Embryonic facial prominence (tissue), 1 donor: ENCODE measurements around the gene G6PC2.

ENCODE experiments used
- DNase-seq: peaks from one replicate; pipeline ENCODE4 v3.0.0-alpha.2; 2016; ENCODE audit errors: extremely low spot score

Gene G6PC2

GRCh38 chr2:168948621-168949212, 47.6 kb downstream of the G6PC2 start:
- DNase-seq: no peak

GRCh38 chr2:168949324-168949723, 48.2 kb downstream of the G6PC2 start:
- DNase-seq: no peak

DNA sequence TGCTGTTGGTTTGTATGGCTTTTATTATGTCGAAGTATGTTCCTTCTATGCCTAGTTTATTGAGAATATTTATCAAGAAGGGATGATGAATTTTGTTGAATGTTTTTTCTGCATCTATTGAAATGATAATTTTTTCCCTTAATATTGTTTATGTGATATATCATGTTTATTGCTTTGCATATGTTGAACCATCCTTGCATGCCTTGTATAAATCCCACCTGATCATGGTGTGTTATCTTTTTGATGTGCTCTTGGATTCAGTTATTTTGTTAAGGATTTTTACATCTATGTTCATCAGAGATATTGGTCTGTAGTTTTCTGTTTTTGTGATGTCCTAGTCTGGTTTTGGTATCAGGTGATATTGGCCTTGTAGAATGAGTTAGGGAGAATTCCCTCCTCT, 50.8 kb downstream of the G6PC2 start:
- no peak for DNase-seq

GRCh38 chr2:168952424-168952823, 51.3 kb downstream of the G6PC2 start:
- no peak for DNase-seq

DNA sequence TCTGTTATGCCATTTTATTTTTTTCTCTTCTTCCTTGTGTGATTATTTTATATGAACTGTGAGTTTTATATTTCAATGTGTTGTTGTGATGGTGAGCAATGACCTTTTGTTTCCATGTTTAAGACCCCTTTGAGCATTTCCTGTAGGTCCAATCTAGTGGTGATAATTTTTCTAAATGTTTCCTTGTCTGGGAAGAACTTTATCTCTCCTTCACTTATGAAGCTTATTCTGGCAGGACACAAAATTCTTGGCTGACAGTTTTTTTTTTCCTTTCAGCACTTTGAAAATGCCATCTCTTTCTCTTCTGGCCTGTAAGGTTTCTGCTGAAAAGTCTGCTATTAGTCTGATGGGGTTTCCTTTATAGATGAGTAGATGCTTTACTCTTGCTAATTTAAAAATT, 53.2 kb downstream of the G6PC2 start:
- no peak for DNase-seq

- DNase-seq: no peak
Measured at GRCh38 chr2:168955321-168955720, 54.2 kb downstream of the G6PC2 start.

DNA sequence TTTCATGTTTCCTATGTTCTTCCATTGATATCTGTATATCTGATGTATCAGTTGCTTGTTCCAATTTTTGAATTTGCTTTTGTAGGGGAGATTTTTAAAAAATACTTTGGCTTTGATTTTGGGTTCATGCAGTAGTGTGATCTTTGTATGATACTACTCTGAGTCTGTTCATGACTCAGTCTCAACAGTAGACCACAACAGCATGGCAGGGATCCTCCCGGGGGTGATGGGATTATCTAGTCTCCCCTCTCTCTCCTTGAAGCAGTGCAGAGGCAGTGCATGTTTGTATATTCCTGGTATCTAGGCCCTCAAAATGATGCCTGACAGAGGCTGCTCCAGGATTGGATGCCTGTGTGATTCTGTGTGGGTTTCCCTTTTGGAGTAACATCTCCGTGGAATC, 55.3 kb downstream of the G6PC2 start:
- DNase-seq: no peak
